HepG2 (cell line): ENCODE results near the gene ARGLU1.

Experiments
- ZNF274 ChIP-seq: sonication (generic); formaldehyde crosslinking; IDR thresholded peaks from 2 replicates; pipeline ENCODE4 v1.5.1; 2020; ENCODE audit warnings: mild to moderate bottlenecking, missing genetic modification reagents
- ZNF580 ChIP-seq: IDR thresholded peaks from 2 replicates; pipeline ENCODE4 v1.6.1; 2016; ENCODE audit warnings: low read depth, borderline replicate concordance
- ZNF629 ChIP-seq: sonication (generic); formaldehyde crosslinking; conservative IDR thresholded peaks from 2 replicates; pipeline ENCODE4 v1.5.0; 2020; ENCODE audit warnings: missing genetic modification reagents
- ZNF660 ChIP-seq: sonication (generic); formaldehyde crosslinking; IDR thresholded peaks from 2 replicates; pipeline ENCODE4 v1.5.1; 2020; ENCODE audit warnings: mild to moderate bottlenecking, low read depth, missing genetic modification reagents, borderline replicate concordance

GRCh38 chr13:106493533-106494220 is 74.3 kb downstream of the ARGLU1 start:
- TF ChIP-seq ZNF660 (CRISPR knock-in tag) (no peak), ZNF580 (CRISPR knock-in tag) (no peak), ZNF274 (CRISPR knock-in tag) (no peak), ZNF629 (CRISPR knock-in tag) (no peak)
